PC-3 (cell line): ENCODE data around the gene AATF.

ENCODE experiments used
- EZH2 ChIP-seq: fragments of 300-600 bp; sonication (generic); IDR thresholded peaks from one replicate; pipeline ENCODE4 v1.6.1; 2017; ENCODE audit warnings: antibody characterized with exemption, mild to moderate bottlenecking, low read length; ENCODE audit not compliant: unreplicated experiment
- EZH2phosphoT487 ChIP-seq: fragments of 300-600 bp; sonication (generic); IDR thresholded peaks from 2 replicates; pipeline ENCODE4 v1.6.1; 2018; ENCODE audit warnings: mild to moderate bottlenecking, antibody characterized with exemption, low read length, borderline replicate concordance
- TF ChIP-seq, protein P1 (sequence below): fragments of 300-600 bp; sonication (generic); conservative IDR thresholded peaks from 2 replicates; pipeline ENCODE4 v1.5.1; 2017; ENCODE audit warnings: antibody characterized with exemption, low read depth, mild to moderate bottlenecking, low read length

DNA sequence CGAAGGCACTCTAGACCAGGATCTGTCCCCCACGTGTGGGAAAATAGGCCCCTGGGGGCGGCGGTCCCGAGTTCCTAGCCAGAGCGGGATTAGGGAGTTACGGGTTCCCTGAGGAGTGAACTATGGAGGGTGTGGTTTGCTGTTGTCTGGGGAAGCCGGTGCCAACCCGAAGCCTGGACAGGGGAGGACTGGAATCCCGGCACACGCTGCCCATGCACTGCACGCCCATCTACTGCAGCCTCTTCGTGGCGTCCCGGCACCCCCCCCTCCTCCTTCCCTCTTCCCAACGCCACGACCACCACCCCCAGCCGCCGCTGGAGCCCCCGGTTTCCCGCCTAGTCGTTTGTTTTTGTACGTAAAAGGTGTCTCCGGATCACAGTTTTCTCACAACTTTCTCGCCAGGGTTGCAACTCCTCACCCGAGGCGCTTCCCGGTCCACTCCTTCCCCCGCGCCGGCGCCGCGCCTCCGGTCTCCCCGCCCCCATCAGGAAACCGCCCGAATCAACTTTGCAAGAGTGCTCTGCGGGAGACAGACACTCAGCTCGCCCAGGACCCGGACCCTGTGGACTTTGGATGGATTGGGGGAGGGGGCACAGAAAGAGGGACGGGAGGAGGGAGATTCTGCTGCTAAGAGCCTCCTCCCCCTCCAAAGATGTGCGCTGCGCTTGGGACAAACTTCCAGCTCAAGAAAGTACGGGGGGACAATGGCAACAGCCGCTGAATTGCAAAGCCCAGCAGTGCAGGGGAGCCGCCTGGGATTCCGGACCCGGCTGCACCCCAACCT lies 12.9 kb upstream of the AATF start:
- TF ChIP-seq EZH2phosphoT487: no peak
- TF ChIP-seq, protein P1, sequence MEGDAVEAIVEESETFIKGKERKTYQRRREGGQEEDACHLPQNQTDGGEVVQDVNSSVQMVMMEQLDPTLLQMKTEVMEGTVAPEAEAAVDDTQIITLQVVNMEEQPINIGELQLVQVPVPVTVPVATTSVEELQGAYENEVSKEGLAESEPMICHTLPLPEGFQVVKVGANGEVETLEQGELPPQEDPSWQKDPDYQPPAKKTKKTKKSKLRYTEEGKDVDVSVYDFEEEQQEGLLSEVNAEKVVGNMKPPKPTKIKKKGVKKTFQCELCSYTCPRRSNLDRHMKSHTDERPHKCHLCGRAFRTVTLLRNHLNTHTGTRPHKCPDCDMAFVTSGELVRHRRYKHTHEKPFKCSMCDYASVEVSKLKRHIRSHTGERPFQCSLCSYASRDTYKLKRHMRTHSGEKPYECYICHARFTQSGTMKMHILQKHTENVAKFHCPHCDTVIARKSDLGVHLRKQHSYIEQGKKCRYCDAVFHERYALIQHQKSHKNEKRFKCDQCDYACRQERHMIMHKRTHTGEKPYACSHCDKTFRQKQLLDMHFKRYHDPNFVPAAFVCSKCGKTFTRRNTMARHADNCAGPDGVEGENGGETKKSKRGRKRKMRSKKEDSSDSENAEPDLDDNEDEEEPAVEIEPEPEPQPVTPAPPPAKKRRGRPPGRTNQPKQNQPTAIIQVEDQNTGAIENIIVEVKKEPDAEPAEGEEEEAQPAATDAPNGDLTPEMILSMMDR: no peak
- no peak for TF ChIP-seq EZH2
